H1 (cell line): Measurements from ENCODE around the gene CC2D1A. TPM values are rescaled to one million over a fixed set of nuclear protein-coding genes. Genes with fewer than 3 reads are reported as not detected.

Experiments
- CTCF ChIA-PET: fragments of 300-600 bp; sonication (Branson Sonifier 250); formaldehyde crosslinking; loops from one replicate; lab custom pipeline; 2021; ENCODE audit not compliant: partially characterized antibody; lab: Charles Lee
- POLR2A ChIA-PET: fragments of 300-600 bp; sonication (Branson Sonifier 250); formaldehyde crosslinking; loops from one replicate; lab custom pipeline; 2021; ENCODE audit warnings: inconsistent platforms; ENCODE audit not compliant: partially characterized antibody; lab: Charles Lee
- DNase-seq, 2 experiments: peaks; one replicate each; pipeline versions ENCODE4 v3.0.0 to v3.0.0-alpha.2; 2010 to 2022; ENCODE audit warnings: low spot score in 2 of 2, low read depth in 1 of 2, mixed read lengths in 1 of 2
- FAIRE-seq: peaks from 2 replicates; lab custom pipeline; 2011; peaks lifted over from hg19 to GRCh38; lab: Jason Lieb, UNC
- H2AFZ ChIP-seq: 2 replicates; pipeline ENCODE4 v1.8.1; 2012; ENCODE audit warnings: low read length, inconsistent platforms
- H2AK5ac ChIP-seq: 2 replicates; pipeline ENCODE4 v1.6.1; 2013; ENCODE audit warnings: low read depth, low read length
- H2BK120ac ChIP-seq: replicated peaks from 2 replicates; pipeline ENCODE3; 2013; ENCODE audit warnings: low read depth, low read length, inconsistent platforms
- H2BK12ac ChIP-seq: 2 replicates; pipeline ENCODE4 v1.6.1; 2013; ENCODE audit warnings: low read depth, low read length
- H2BK15ac ChIP-seq: 2 replicates; pipeline ENCODE4 v1.6.1; 2013; ENCODE audit warnings: low read length
- H2BK20ac ChIP-seq: 2 replicates; pipeline ENCODE4 v1.6.1; 2013; ENCODE audit warnings: low read length
- H2BK5ac ChIP-seq: 2 replicates; pipeline ENCODE4 v1.6.1; 2013; ENCODE audit warnings: low read depth, low read length
- H3K14ac ChIP-seq: 2 replicates; pipeline ENCODE4 v1.6.1; 2013; ENCODE audit warnings: inconsistent platforms; ENCODE audit not compliant: insufficient read length
- H3K18ac ChIP-seq: 2 replicates; pipeline ENCODE4 v1.6.1; 2013; ENCODE audit warnings: low read length; ENCODE audit errors: extremely low read depth
- H3K23ac ChIP-seq: 2 replicates; pipeline ENCODE4 v1.6.1; 2013; ENCODE audit warnings: inconsistent platforms; ENCODE audit not compliant: insufficient read length
- H3K23me2 ChIP-seq: 2 replicates; pipeline ENCODE4 v1.6.1; 2013; ENCODE audit warnings: low read depth, low read length
- H3K27ac ChIP-seq: 2 replicates; pipeline ENCODE4 v1.6.1; 2011; ENCODE audit warnings: low read depth, low read length, inconsistent platforms
- H3K27me3 ChIP-seq, 4 experiments: replicated peaks in 1 of 4; 1 replicate in 1 of 4; 2 replicates in 3 of 4; pipeline versions ENCODE4 v1.6.1 to v1.8.1; 2011 to 2013; ENCODE audit warnings: low read length in 3 of 4, mild to moderate bottlenecking in 3 of 4, inconsistent platforms in 2 of 4, mixed read lengths in 2 of 4, moderate library complexity in 1 of 4; ENCODE audit not compliant: control insufficient read depth in 3 of 4, insufficient read depth in 3 of 4; ENCODE audit errors: extremely low read depth in 1 of 4
- H3K36me3 ChIP-seq, 4 experiments: 2 replicates each; pipeline versions ENCODE4 v1.6.1 to v1.8.1; 2011 to 2013; ENCODE audit warnings: mild to moderate bottlenecking in 4 of 4, low read length in 3 of 4, moderate library complexity in 2 of 4, control low read depth in 1 of 4, inconsistent platforms in 1 of 4; ENCODE audit not compliant: insufficient read depth in 4 of 4, control insufficient read depth in 2 of 4
- H3K4ac ChIP-seq: replicated peaks from 2 replicates; pipeline ENCODE3; 2013; ENCODE audit warnings: low read length, low read depth, mixed read lengths, inconsistent platforms; ENCODE audit not compliant: insufficient read length
- H3K4me1 ChIP-seq, 4 experiments: replicated peaks in 1 of 4; 1 replicate in 1 of 4; 2 replicates in 3 of 4; pipeline versions ENCODE4 v1.6.1 to v1.8.1; 2011 to 2013; ENCODE audit warnings: low read length in 3 of 4, inconsistent platforms in 2 of 4, mixed read lengths in 1 of 4; ENCODE audit not compliant: insufficient read depth in 4 of 4, control insufficient read depth in 3 of 4
- H3K4me2 ChIP-seq, 2 experiments: 2 replicates each; pipeline versions ENCODE4 v1.6.1 to v1.8.1; 2011 to 2013; ENCODE audit warnings: low read depth in 2 of 2, low read length in 2 of 2, control low read depth in 1 of 2, inconsistent platforms in 1 of 2, mild to moderate bottlenecking in 1 of 2; ENCODE audit not compliant: insufficient read depth in 1 of 2
- H3K4me3 ChIP-seq, 4 experiments: fragments of 200-600, 300-600 bp in 1 of 4; sonication (generic), shearing (Covaris generic), sonication (Bioruptor Twin) in 1 of 4; 2 replicates each; pipeline versions ENCODE4 v1.5.1 to v1.8.1; 2011 to 2016; ENCODE audit warnings: low read length in 4 of 4, low read depth in 3 of 4, control low read depth in 2 of 4, inconsistent platforms in 2 of 4, mild to moderate bottlenecking in 2 of 4, mixed read lengths in 1 of 4, moderate library complexity in 1 of 4; ENCODE audit not compliant: insufficient read depth in 2 of 4; ENCODE audit errors: extremely low read depth in 1 of 4
- H3K56ac ChIP-seq: replicated peaks from 2 replicates; pipeline ENCODE3; 2013; ENCODE audit warnings: low read depth, mild to moderate bottlenecking, mixed read lengths, low read length, inconsistent platforms; ENCODE audit not compliant: insufficient read length
- H3K79me1 ChIP-seq: 2 replicates; pipeline ENCODE4 v1.6.1; 2013; ENCODE audit warnings: low read depth, low read length, control low read depth
- H3K79me2 ChIP-seq, 2 experiments: 2 replicates each; pipeline versions ENCODE4 v1.6.1 to v1.8.1; 2012 to 2013; ENCODE audit warnings: low read length in 2 of 2, mild to moderate bottlenecking in 2 of 2, inconsistent platforms in 1 of 2; ENCODE audit not compliant: insufficient read depth in 2 of 2, control insufficient read depth in 1 of 2
- H3K9ac ChIP-seq, 4 experiments: replicated peaks in 1 of 4; 1 replicate in 1 of 4; 2 replicates in 3 of 4; pipeline versions ENCODE4 v1.6.1 to v1.8.1; 2011 to 2013; ENCODE audit warnings: low read depth in 3 of 4, low read length in 3 of 4, control low read depth in 2 of 4, mild to moderate bottlenecking in 2 of 4, moderate library complexity in 2 of 4, inconsistent platforms in 1 of 4; ENCODE audit errors: extremely low read depth in 1 of 4
- H3K9me3 ChIP-seq, 2 experiments: 2 replicates each; pipeline versions ENCODE4 v1.6.1 to v1.8.1; 2012 to 2013; ENCODE audit warnings: mild to moderate bottlenecking in 2 of 2, moderate library complexity in 2 of 2, control low read depth in 1 of 2, inconsistent platforms in 1 of 2, low read depth in 1 of 2, low read length in 1 of 2, mixed read lengths in 1 of 2; ENCODE audit not compliant: insufficient read depth in 2 of 2
- H4K20me1 ChIP-seq, 2 experiments: replicated peaks in 1 of 2; 2 replicates each; pipeline versions ENCODE3 to v1.8.1; 2011 to 2013; ENCODE audit warnings: inconsistent platforms in 2 of 2, low read length in 2 of 2, mild to moderate bottlenecking in 1 of 2; ENCODE audit not compliant: insufficient read depth in 2 of 2, control insufficient read depth in 1 of 2
- H4K5ac ChIP-seq: 2 replicates; pipeline ENCODE4 v1.6.1; 2013; ENCODE audit warnings: low read length, low read depth, mixed read lengths, inconsistent platforms; ENCODE audit not compliant: insufficient read length
- H4K8ac ChIP-seq: 2 replicates; pipeline ENCODE4 v1.8.0; 2013; ENCODE audit warnings: mild to moderate bottlenecking, moderate library complexity, low read length, inconsistent platforms; ENCODE audit not compliant: insufficient read depth; ENCODE audit errors: extremely low read depth
- H4K91ac ChIP-seq: replicated peaks from 2 replicates; pipeline ENCODE3; 2013; ENCODE audit warnings: low read length, mixed read lengths, inconsistent platforms; ENCODE audit not compliant: insufficient read length
- ATF2 ChIP-seq: IDR thresholded peaks from 2 replicates; pipeline ENCODE4 v1.6.1; 2012; ENCODE audit warnings: low read length, inconsistent platforms
- BACH1 ChIP-seq: IDR thresholded peaks from 2 replicates; pipeline ENCODE4 v1.6.1; 2012; ENCODE audit warnings: low read length, improper control_type of control experiment
- BCL11A ChIP-seq, 2 experiments: IDR thresholded peaks; one replicate each; pipeline ENCODE4 v1.6.1; 2011; ENCODE audit warnings: low read depth in 2 of 2, low read length in 2 of 2, mild to moderate bottlenecking in 2 of 2
- CTCF ChIP-seq, 3 experiments: IDR thresholded peaks; 1 replicate in 2 of 3; 2 replicates in 1 of 3; pipeline versions ENCODE4 v1.5.1 to v1.6.1; 2011; ENCODE audit warnings: low read length in 3 of 3, mild to moderate bottlenecking in 3 of 3, inconsistent platforms in 2 of 3, low read depth in 1 of 3, moderate library complexity in 1 of 3; ENCODE audit not compliant: insufficient read depth in 1 of 3; ENCODE audit errors: control extremely low read depth in 1 of 3
- E2F6 ChIP-seq: IDR thresholded peaks from 2 replicates; pipeline ENCODE4 v1.6.1; 2012; ENCODE audit warnings: inconsistent platforms
- RBBP5 ChIP-seq: IDR thresholded peaks from 2 replicates; pipeline ENCODE4 v1.7.1; 2012; ENCODE audit warnings: low read depth, mild to moderate bottlenecking, inconsistent platforms, low read length, moderate library complexity, borderline replicate concordance
- RFX5 ChIP-seq: IDR thresholded peaks from 2 replicates; pipeline ENCODE4 v1.6.1; 2011; ENCODE audit warnings: low read depth, low read length, improper control_type of control experiment, borderline replicate concordance
- TEAD4 ChIP-seq: IDR thresholded peaks from 2 replicates; pipeline ENCODE4 v1.6.1; 2012; ENCODE audit warnings: low read depth, low read length, inconsistent platforms, mixed read lengths
- WGBS, 2 experiments: shearing (Covaris generic) in 1 of 2; methylation state at CpG; one replicate each; pipeline versions ENCODE4 v1.1.6 to v1.1.7; 2013 to 2015; ENCODE audit warnings: low lambda C conversion rate in 2 of 2, mixed read lengths in 2 of 2, inconsistent platforms in 1 of 2, low coverage in 1 of 2, missing lambda C conversion rate in 1 of 2; ENCODE audit not compliant: insufficient replicate concordance in 2 of 2, insufficient coverage in 1 of 2, insufficient read length in 1 of 2; ENCODE audit errors: extremely low coverage in 1 of 2, missing lambda C conversion rate in 1 of 2; 5-methylcytosine and 5-hydroxymethylcytosine counted together
- polyA plus RNA-seq, 7 experiments: library from polyadenylated mRNA; depleted of rRNA in 3 of 7; stranded (reverse) in 5 of 7; unstranded in 2 of 7; fragments of >200 nt in 5 of 7; fragments of 200-250 nt in 2 of 7; gene quantifications; 1 replicate in 5 of 7; 2 replicates in 1 of 7; 4 replicates in 1 of 7; pipeline versions ENCODE4 v1.2.1 to v1.2.3, GENCODE V29; 2011 to 2013; ENCODE audit warnings: missing spikeins in 2 of 7, mixed read lengths in 2 of 7
- total RNA-seq: library from RNA; stranded (reverse); fragmentation: NEBNext Ultra II Directional; extraction: Animal tissue kit (Norgen Biotek cat#: 25700); gene quantifications from 2 replicates; pipeline ENCODE4 v1.2.1, GENCODE V29; 2021

CC2D1A gene
- total and polyA plus RNA-seq, 2 of the 8 experiments (the other 6 are each of a cell fraction or from before 2014, with no cell fraction given) = 12.5 to 33.0 TPM

GRCh38 chr19:13869281-13869680 is 36.7 kb upstream of the CC2D1A start:
- no peak overlapping the region for H2BK5ac ChIP-seq
- no peak overlapping the region for H4K91ac ChIP-seq
- POLR2A ChIA-PET = interaction anchor here (1.3 to 1.6 kb wide), 2 partner anchors 12 to 74 kb away, joined by 3 read pairs; partner anchors contain the start of gene ZSWIM4
- H3K4ac ChIP-seq = no peak overlapping the region
- H4K5ac ChIP-seq = no peak overlapping the region
- CTCF ChIA-PET = interaction anchor here (0.6 to 1.5 kb wide), 7 partner anchors 10 to 479 kb away, joined by 3 to 5 read pairs (median 4); no protein-coding TSS in a partner anchor
- H2BK12ac ChIP-seq = no peak overlapping the region
- no peaks in the 10 kb centered on the region for H3K79me1 ChIP-seq
- no peak overlapping the region for H2AFZ ChIP-seq
- DNase-seq = no peak
- WGBS, 2 experiments = 84% methylated on average over 12 of the region's 13 CpGs; no CpG with 5 or more reads in 1 of the 2 experiments
- no peak overlapping the region for H4K8ac ChIP-seq
- no peak overlapping the region for H2BK15ac ChIP-seq
- no peak overlapping the region for H2BK120ac ChIP-seq
- H3K14ac ChIP-seq = no peak overlapping the region
- H3K23ac ChIP-seq = no peak overlapping the region
- no peaks in the 10 kb centered on the region for H3K36me3 ChIP-seq
- no peak overlapping the region for H3K9ac ChIP-seq
- H2BK20ac ChIP-seq = no peak overlapping the region
- H2AK5ac ChIP-seq = no peak overlapping the region
- no peak overlapping the region for H3K18ac ChIP-seq
- no peak overlapping the region for H3K4me3 ChIP-seq
- no peaks in the 10 kb centered on the region for H3K79me2 ChIP-seq
- H3K27ac ChIP-seq = no peak overlapping the region
- H3K9me3 ChIP-seq = no peaks in the 10 kb centered on the region
- H3K4me2 ChIP-seq = no peak overlapping the region
- peaks cover 0 to 4% (median 0%) of the 10 kb centered on the region in 4 experiments; a peak in 6 of 7 replicates for H3K4me1 ChIP-seq
- H3K23me2 ChIP-seq = no peaks in the 10 kb centered on the region; the same call in 1 of the 2 replicates
- peaks cover 0 to 16% of the 10 kb centered on the region in 2 experiments for H4K20me1 ChIP-seq
- peaks cover 37 to 89% (median 73%) of the 10 kb centered on the region in 4 experiments for H3K27me3 ChIP-seq
- H3K56ac ChIP-seq = no peak overlapping the region
- FAIRE-seq = no peak
- TF ChIP-seq CTCF (IDR thresholded peaks at IDR 0.05; ENCODE audit: control extremely low read depth in 1 of 3, insufficient read depth in 1 of 3, low read depth in 1 of 3, low read length in 3 of 3) = no peak
- TF ChIP-seq E2F6 = no peak
- TF ChIP-seq RFX5 = no peak
- TF ChIP-seq RBBP5 = no peak
- TF ChIP-seq BCL11A (IDR thresholded peaks at IDR 0.05; ENCODE audit: low read depth in 2 of 2, low read length in 2 of 2) = no peak
- no peak for TF ChIP-seq ATF2
- no peak for TF ChIP-seq TEAD4
- no peak for TF ChIP-seq BACH1
